ENCODE data around the gene PMIS2. TPM values are rescaled to one million over a fixed set of nuclear protein-coding genes. Genes with fewer than 3 reads are reported as not detected.
"Not testable (repeated sequence)": the region's sequence is repeated elsewhere in the genome, so short reads cannot be mapped to it uniquely, and the experiment has no call there.

Gene PMIS2
- total and polyA plus RNA-seq, 2 of the 8 experiments (the other 6 are each of a cell fraction or from before 2014, with no cell fraction given): not detected

GRCh38 chr19:35607170-35607569 is 21.2 kb downstream of the PMIS2 start:
- H2AFZ ChIP-seq (ENCODE audit: low read length); H3K79me1 ChIP-seq (ENCODE audit: low read depth, low read length); FAIRE-seq; H3K14ac ChIP-seq (ENCODE audit: insufficient read length); H2BK15ac ChIP-seq (ENCODE audit: low read length); H3K4me2 ChIP-seq (ENCODE audit: insufficient read depth in 1 of 2, low read depth in 2 of 2, low read length in 2 of 2); POLR2A ChIA-PET (ENCODE audit: partially characterized antibody); H2AK5ac ChIP-seq (ENCODE audit: low read depth, low read length); H3K9me3 ChIP-seq (ENCODE audit: insufficient read depth in 2 of 2, low read depth in 1 of 2, low read length in 1 of 2); H3K4ac ChIP-seq (replicated peaks; ENCODE audit: insufficient read length, low read depth, low read length); H2BK120ac ChIP-seq (replicated peaks; ENCODE audit: low read depth, low read length); H3K56ac ChIP-seq (replicated peaks; ENCODE audit: insufficient read length, low read depth, low read length); H3K27ac ChIP-seq (ENCODE audit: low read depth, low read length); H4K20me1 ChIP-seq (replicated peaks in 1 of 2; ENCODE audit: control insufficient read depth in 1 of 2, insufficient read depth in 2 of 2, low read length in 2 of 2); H3K4me1 ChIP-seq (replicated peaks in 1 of 4; ENCODE audit: control insufficient read depth in 3 of 4, insufficient read depth in 4 of 4, low read length in 3 of 4); H3K79me2 ChIP-seq (ENCODE audit: control insufficient read depth in 1 of 2, insufficient read depth in 2 of 2, low read length in 2 of 2); H4K8ac ChIP-seq (ENCODE audit: extremely low read depth, insufficient read depth, low read length); H3K36me3 ChIP-seq (ENCODE audit: control insufficient read depth in 2 of 4, insufficient read depth in 4 of 4, low read length in 3 of 4); H2BK5ac ChIP-seq (ENCODE audit: low read depth, low read length); H3K23ac ChIP-seq (ENCODE audit: insufficient read length); H4K5ac ChIP-seq (ENCODE audit: insufficient read length, low read depth, low read length); H2BK12ac ChIP-seq (ENCODE audit: low read depth, low read length); H3K18ac ChIP-seq (ENCODE audit: extremely low read depth, low read length); H3K23me2 ChIP-seq (ENCODE audit: low read depth, low read length); H4K91ac ChIP-seq (replicated peaks; ENCODE audit: insufficient read length, low read length); H3K27me3 ChIP-seq (replicated peaks in 1 of 4; ENCODE audit: control insufficient read depth in 3 of 4, extremely low read depth in 1 of 4, insufficient read depth in 3 of 4, low read length in 3 of 4); H3K9ac ChIP-seq (replicated peaks in 1 of 4; ENCODE audit: extremely low read depth in 1 of 4, low read depth in 3 of 4, low read length in 3 of 4); H2BK20ac ChIP-seq (ENCODE audit: low read length); H3K4me3 ChIP-seq (ENCODE audit: extremely low read depth in 1 of 4, insufficient read depth in 2 of 4, low read depth in 3 of 4, low read length in 4 of 4); DNase-seq (ENCODE audit: low read depth in 1 of 2, low spot score in 2 of 2): not testable (repeated sequence)
- WGBS, 2 experiments (ENCODE audit: extremely low coverage in 1 of 2, insufficient coverage in 1 of 2, insufficient read length in 1 of 2, insufficient replicate concordance in 2 of 2, low coverage in 1 of 2, low lambda C conversion rate in 2 of 2, missing lambda C conversion rate in 1 of 2): 85% methylated on average over 8 of the region's 8 CpGs; no CpG with 5 or more reads in 1 of the 2 experiments
- CTCF ChIA-PET (ENCODE audit: partially characterized antibody): interaction anchor here (0.8 to 1.8 kb wide), 3 partner anchors 14 to 51 kb away, joined by 3 to 4 read pairs (median 4); no protein-coding TSS in a partner anchor
